Ammon's horn (tissue), 1 donor: ENCODE data around the gene TMEM187.

Experiments
- DNase-seq: peaks from one replicate; pipeline ENCODE4 v3.0.0-alpha.2; 2016; ENCODE audit warnings: low spot score

The TMEM187 gene

DNA sequence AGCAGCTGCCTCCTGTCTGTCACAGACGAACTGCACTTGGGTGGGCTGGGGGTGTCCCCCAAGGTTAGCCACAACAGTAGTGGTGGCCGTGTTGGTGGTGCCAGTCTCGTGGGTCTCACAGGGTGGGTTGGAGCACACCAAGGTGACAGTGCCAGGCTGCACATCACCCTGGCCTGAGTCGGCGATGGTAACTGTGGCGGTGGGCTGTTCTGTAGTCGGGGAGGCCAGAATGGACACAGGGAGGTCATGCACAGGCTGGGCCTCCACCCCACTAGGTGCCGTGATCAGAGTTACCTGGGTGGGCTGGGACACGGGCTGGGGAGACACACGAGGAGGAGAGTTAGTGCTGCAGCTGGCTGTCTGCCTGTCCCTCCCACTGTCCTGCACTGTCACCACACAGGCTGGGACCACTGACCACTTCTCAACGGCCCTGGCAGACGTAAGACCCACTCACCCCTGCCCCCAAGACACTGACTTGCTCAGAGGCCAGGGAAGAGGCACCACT is 17.3 kb upstream of the TMEM187 start:
- DNase-seq = no peak

DNA sequence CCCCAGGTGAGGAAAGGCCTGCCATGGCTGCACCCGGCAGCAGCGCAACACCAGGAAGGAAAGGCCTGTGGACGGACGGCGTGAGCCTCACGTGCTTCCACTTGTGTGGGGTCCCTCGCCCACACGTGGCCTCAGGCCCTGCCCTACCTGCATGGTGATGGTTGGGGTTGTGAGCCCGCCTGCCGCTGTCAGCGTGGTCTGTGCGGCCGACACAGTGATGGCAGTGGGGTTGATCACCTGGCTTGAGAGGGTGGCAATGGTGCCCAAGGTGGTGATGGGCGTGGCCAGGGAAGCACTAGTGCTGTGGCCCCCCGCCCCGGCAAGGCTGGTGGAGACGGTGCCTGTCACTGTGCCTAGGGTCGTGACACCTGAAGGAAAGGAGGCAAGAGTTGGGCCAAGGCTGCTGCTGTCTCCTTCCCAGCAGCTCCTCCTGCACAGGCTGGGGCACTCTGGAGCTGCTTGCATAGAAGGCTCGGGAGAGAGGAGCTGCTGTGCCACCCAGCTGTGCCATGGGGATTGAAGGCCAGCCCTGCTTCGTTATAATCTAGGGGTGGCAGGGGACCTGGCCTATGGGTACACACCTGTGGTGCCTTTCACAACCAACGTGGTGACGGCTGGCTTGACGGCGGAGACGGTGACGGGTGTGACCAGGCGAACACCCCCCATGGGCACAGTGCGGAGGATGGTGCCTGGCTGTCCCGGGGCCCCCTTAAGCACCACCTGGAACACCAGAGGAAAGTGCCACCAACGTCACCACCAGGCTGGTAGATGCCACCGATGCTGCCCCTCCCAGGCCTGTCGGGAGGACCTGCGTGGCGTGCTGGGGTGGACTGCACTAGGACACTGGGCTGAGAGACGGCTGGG is 16.3 kb upstream of the TMEM187 start:
- no peak for DNase-seq

DNA sequence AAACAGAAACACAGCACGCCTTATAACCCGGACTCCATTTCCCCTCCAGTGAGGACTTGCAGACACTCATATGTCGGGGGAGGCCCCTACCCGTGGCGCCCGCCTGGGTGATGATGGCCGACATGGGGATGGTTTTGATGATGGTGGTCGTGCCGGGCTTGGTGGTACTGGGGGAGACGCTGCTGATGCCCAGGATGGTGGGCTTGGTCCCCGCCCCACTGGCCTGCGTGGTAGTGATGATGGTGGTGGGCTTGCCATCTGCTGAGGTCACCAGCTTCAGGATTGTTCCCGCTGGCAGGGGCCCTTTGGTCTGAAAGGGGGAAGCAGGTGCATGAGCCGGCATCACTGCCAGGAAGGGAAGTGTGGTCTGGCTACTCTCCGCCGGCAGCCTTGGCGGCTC is 15.3 kb upstream of the TMEM187 start:
- no peak for DNase-seq

DNA sequence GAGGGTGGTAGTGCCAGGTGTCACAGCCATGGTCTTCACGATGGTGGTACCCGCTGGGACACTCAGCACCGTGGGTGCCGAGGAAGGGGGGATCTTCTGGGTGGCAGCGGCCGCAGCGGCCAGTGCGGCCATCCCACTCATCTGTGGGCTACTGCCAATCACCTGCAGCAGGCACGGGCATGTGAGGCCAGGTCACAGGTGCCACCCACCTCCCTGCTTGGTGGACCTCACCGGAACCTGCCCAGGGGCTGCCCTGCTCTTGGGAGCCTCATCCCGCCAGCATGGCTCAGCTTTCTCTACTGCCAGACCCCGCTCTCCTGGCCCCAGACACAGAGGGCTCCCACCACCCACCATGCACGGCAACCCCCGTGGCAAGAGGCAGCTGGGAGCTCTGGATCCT is 13.9 kb upstream of the TMEM187 start:
- no peak for DNase-seq

DNA sequence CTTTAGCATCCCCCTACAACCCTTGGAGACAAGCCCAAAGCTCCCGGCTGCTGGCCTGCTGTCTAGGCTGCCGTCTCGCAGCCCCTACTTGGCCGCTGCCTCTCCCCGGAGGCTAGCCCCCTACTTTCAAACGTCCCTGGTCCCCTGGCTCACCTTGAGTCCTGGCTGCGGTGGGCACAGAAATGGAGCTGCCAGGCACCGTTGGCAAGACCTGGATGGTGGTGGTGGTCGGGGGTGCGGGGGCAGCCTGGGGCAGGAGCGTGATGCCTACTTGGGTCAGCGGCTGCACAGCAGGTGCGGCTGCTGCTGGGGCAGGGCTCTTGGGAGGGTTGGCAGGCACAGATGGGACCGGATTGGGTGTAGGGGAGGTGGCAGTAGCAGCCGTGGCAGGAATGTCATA is 12.9 kb upstream of the TMEM187 start:
- DNase-seq = no peak

DNA sequence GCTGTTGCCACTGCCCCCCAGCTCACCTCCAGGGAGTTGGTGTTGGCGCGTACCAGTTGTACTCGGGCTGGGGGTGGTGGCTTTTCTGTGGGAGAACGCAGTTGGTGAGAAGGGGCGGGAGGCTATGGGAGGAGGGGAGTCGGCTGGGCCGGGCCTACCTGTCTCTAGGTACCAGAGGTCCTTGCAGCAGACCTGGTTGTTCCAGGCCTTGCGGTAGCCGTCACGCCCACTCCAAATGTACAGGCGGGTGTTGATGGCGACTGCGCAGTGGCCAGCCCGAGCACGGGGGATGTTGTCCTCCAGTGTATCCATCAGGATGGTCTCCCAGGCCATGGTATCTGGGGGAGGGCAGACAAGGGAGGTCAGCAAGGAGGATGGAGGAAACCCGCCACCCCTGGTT is 12.5 kb upstream of the TMEM187 start:
- no peak for DNase-seq

DNA sequence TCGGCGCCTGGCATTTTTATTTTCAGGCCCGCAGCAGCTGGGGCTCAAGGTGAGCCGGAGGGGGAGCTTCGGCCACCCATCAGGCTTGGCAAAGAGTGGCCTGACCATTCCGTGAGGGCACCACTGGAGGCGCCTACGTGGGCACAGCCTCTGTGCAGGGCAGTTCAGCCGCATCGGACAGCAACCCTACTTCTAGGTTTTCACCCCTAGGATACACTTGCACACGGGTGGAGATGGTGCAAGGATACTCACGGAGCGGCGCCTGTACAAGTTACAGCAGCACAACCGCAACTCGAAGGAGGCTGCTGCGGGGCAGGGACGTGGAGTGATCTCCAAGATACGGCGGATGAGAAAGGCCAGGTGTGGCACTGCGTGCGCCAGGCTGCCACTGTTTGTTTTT is 11.8 kb upstream of the TMEM187 start:
- no peak for DNase-seq

DNA sequence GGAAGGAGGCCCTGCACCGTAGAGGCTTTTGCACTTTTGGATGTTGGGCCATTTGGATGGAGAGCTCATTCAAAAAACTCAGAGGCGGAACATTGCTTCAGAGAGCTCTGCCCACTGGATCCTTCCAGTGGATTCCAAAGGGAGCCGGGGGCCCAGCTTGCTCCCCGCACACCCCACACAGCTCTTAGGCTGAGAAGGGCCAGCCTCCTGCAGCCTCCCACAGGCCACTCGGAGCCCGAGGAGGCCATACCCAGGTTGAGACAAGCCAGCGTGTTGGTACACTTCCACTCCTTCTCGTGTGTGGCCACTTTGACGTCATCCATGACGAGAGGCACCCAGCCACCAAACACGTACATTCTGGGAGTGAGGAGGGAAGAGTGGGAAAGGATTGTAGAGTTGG is 11.3 kb upstream of the TMEM187 start:
- no peak for DNase-seq

DNA sequence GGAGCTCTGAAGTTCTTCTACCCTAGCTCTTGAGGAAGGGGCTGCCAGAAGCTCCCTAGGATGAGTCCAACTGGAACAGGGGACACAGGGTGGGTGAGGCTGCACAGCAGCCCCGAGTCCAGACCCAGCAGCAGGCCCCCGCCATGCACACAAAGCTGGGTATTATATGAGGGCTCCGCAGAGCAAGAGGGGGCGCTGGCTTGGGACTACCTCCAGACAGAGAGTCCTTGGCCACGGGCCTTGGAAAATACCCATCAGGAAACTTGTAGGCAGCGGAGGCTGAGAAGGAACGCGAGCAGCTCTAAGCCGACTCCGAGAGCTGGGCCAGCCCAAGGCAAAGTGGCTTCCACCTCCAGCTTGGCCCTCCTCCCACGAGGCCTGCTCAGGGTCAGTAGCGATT is 9.0 kb upstream of the TMEM187 start:
- no peak for DNase-seq

DNA sequence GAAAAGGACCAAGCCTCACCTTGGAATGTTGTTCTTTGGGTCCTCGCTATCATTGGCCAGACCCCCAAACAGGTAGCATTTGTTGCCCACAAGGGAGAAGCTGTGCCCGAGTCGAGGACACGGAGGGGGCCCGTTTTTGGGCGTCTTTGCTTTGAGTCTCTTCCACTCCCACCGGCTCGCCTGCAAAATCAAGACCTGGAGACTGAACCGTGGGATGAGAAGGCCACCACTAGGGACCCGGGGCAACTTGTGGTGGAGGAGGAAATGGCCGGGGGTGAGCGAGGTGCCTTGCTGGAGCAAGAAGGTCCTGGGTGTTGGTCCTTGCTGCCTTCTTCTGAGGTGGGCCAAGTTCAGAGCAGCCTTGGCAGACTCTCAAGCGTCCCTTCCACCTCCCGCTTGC is 8.4 kb upstream of the TMEM187 start:
- no peak for DNase-seq

DNA sequence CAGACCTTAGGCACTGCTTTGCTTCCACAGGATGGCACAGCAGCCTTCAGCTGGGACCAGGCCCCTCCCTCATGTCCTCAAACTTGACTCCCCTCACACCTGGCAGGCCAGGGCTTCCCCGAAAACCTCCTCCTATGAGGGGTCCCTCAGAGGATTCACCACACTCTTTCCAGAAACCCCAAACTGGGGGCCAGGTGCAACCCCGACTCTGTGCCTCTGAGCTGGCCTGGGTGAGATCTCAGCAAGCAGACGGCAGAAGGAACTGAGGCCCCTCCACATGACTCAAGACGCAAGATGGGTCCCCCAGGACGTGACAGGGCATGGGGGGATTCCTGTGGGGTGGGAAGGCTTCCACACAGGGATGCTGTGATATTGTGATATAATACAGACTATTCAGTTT is 7.1 kb upstream of the TMEM187 start:
- DNase-seq = no peak

DNA sequence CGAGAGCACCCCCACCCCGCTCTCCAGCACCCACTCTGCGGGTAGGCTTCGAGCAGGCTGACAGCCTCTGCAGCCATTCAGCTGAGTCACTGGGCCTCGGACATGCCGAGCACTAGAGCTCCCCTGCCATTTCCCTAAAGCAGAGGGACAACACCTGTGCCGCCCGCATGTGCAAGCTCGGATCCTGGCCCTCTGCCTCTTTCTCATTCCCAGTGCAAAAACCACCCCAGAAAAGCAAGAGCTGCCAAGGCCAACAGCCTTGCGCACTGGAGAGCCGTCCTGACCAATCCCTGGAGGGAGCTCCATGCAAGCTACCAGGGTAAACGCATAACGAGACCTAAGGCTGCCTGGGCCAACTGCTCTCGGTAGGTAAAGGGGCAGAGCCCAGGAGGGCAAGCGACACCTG is 6.3 kb upstream of the TMEM187 start:
- DNase-seq = no peak

DNA sequence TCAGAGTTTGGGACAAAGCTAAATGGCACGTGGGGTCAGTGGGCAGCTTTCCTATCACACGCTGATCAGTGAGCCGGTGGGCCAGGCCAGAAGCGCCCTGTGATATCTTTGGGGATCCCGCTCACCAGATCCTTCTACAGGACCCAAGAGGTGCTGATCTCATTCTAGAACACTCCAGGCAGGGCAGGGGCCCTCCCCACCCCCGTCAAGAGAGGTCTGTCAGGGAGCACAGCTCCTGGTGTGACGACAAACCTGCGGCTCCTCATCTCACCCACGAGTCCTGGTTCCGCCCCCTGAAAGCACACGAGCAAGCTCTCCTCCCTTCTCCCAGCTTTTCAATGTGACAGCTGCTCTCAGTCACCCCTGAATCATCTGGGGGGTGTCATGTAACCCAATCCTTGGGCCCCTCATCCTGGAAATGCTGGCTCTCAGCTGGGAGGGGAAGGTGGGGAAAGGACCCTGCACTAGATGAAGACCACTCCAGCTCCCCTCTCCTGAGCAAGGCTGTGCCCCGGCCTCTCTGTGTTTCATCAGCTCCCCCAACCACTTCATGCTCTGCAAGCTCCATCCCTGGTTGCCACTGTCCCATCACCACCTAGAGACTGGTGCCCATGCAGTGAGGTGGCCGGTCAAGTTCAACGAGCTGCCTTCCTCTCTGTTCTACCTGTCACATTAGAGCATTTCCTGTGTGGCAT is 5.6 kb upstream of the TMEM187 start:
- DNase-seq = no peak

DNA sequence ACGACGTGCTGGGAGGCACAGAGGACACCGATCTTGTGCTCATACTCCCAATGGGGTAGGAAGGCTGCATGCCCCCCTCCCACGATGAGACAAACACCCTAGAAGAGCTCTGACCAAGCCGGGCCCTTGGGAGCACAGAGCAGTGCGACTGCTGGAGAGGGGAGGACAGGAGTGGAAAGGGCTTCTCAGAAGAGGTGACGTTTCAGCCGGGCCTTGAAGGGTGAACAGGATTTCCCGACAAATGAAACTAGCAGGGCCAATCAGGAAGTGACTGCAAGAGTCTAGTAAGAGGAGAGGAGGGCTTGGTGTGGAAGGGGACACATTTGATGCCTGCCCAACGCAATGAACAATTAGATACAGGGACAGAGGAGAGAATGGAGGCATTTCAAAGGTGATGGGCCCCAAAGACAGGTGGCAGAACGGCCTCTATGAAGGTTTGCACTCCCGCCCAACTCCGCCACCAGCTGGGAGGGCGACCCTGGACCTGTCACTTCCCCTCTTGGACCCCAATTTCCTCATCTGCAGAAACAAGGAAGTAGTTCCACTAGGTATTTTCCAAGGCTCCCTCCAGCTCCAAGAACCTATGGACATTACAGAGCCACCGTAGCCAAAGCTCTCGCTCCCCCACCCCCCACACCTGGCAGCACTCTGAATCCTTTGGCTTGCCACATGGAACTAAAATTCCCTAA is 4.9 kb upstream of the TMEM187 start:
- DNase-seq = no peak

DNA sequence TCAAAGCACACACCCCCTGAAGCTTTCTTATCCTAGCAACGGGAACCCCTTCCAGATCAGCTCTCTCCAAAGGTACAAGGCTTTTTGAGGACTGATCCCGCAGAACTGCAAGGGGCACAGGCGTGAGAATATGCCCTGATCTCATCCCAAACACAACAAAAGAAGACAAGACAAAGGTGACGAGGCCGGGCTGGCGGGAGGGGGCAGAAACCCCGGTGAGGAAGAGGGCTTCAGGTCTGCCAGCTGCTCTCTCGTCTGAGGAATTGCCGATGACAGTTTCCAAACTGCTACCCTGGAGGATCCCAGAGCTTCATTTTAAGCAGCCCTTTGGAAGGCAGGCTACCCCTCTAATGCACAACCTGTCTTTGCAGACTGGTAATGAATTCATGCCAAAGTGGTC is 4.3 kb upstream of the TMEM187 start:
- DNase-seq = no peak

DNA sequence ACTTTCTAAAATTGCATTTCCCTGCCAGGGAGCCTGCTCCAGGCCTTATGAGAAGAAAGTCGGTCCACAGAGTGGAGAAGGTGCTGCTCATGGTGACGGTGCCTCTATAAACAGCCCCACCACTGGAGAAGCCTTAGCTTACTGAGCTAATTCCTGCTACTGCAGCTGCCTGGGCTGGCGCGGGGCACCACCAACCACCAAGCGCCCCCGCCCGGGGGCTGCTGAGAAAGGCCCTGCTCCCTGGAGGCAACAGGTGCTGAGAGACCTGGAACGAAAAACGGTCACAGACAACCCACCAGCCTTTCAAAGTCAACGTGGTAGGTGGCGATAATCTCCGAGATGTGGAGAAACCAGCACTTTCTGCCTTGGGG is 3.8 kb upstream of the TMEM187 start:
- no peak for DNase-seq

DNA sequence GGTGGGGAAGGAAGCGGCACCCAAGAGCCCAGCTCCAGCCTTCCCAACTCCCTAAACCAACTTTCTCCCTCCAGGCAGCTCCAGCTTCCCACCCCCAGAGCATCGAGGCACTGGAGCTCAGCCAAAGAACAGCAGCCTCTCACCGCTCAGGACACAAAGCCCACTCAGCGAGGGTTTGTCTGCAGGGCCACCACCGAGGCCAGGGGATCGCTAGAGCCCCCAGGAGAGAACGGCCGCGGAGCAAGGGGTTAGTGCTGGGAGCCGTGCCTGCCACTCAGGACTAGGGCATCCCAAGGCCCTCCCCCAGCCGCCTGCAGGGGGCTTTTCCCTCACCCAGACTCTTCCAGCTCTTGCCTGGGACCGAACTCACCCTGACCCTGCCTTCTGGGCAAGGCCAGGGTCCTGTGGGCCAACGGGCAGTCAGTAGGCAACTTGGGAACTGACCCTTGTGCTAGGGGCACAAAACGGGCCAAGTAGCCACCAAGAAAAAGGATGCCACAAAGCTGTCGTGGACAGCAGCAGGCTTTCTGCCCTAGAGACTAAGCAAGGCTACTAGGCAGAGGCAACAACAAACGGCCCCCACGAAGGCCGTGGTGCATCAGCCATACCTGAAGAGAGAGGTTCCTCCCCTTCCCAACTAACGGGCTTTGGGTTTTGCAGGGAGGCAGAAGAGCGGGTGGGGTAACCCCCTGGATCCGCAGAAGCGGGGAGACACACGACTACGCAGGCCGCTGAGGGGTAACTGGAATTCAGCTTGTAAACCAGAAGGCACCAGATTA is 3.2 kb upstream of the TMEM187 start:
- DNase-seq = no peak

DNA sequence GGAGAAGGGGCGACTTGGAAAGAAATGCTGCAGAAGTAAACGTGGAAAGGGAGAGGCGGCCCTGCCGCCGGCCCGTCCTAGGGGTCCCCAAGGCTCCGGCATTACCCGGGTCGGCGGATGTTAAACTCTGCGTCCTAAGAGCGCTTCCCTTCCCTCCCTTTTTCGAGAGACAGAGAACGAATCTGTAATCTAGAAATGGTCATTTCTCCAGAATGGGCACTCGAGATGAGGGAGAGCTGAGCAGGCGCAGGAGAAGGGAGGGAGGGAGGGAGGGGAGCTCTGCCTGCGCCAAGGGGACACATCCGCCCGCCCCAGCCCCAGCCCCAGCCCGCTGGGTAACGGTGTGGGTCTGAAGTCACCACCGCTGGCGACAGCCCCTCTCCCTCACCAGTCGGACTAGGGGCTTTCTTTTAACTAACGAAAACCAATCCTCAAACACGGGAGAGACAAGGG is 2.6 kb upstream of the TMEM187 start:
- DNase-seq = peak; percentile 58

DNA sequence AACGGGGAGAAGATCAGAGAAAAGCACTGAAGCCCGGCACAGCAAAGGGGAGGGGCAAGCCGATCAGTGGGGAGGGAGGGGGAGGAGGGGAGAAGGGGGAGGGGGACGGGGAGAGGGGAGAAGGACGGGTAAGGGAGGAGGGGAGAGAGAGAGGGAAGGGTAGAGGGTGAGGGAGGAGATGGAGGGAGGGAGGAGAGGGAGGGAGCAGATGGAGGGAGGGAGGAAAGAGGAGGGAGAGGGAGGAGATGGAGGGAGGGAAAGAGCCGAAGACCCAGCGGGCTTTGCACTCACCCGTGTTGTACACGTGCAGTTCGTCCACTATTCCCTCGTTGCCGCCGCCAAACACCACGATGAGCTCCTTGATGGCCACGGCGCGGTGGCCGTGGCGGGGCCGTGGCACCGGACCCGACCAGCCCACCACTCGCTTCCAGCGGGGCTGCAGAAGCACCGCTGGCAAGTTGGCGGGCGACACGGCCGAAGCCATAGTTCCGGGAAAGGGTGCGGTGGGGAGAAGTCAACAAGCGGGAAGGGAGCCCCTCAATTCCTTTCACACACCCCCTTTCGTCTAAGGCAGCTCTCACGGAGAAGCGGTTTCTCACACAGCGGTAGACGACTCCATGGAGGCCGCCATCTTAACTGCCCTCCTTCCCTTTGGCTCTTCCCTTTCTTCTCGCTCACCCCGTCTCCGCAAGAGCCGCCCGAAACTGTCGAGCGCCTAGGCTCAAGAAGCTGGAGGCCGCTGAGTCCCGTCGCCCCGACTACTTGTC is 2.0 kb upstream of the TMEM187 start:
- peak; percentile 82 for DNase-seq

DNA sequence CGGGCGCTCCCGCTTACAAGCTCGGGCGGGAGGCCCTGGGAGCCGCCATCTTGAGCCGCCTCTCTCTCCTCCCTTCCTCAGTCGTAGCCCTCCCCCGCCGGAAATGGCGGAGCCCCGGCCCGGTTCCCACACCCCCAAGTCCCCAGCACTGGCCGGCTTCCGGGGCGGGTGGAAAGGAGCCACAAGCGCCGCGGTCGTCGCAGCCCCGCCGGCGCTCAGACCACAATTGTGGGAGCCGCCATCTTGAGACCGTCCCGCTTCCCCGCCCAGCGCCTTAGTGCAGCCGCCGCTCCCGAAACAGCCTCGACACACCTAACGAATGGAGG is 1.5 kb upstream of the TMEM187 start:
- DNase-seq = peak; percentile 83
